GM12875 (cell line): ENCODE measurements around the gene NPAT.
"Not testable (repeated sequence)": the region's sequence is repeated elsewhere in the genome, so short reads cannot be mapped to it uniquely, and the experiment has no call there.

Source experiments
- H3K4me3 ChIP-seq: one replicate; pipeline ENCODE4 v1.5.1; 2011; ENCODE audit warnings: low read depth, low read length, control low read depth
- CTCF ChIP-seq: IDR thresholded peaks from 2 replicates; pipeline ENCODE4 v1.5.1; 2011; ENCODE audit warnings: low read depth, mild to moderate bottlenecking, control low read depth, inconsistent platforms, low read length, moderate library complexity, borderline replicate concordance; ENCODE audit not compliant: insufficient read depth

NPAT gene

GRCh38 chr11:108135845-108136544 lies 86.4 kb downstream of the NPAT start:
- no peak overlapping the region for H3K4me3 ChIP-seq
- peak; percentile 20; the same call in 1 of the 2 replicates for TF ChIP-seq CTCF

DNA sequence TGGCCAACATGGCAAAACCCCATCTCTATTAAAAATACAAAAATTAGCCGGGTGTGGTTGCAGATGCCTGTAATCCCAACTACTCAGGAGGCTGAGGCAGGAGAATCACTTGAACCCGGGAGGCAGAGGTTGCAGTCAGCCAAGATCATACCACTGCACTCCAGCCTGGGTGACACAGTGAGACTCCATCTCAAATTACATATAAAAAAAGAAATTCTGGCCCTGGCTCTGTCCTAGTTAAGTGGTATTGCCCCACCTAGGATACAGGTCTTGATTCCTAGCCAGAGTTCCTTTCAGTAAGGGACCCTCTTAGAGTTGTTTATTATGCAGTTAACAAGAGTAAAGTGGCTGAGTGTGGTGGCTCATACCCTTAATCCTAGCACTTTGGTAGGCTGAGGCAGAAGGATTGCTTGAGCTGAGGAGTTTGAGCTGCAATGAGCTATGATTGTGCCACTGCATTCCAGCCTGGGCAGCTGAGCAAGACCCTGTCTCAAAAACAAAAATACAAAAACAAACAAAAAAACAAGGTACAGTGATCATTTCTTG lies 89.4 kb downstream of the NPAT start:
- not testable (repeated sequence) for H3K4me3 ChIP-seq

GRCh38 chr11:108131993-108132392 lies 90.4 kb downstream of the NPAT start:
- no peak overlapping the region for H3K4me3 ChIP-seq
- no peak for TF ChIP-seq CTCF

DNA sequence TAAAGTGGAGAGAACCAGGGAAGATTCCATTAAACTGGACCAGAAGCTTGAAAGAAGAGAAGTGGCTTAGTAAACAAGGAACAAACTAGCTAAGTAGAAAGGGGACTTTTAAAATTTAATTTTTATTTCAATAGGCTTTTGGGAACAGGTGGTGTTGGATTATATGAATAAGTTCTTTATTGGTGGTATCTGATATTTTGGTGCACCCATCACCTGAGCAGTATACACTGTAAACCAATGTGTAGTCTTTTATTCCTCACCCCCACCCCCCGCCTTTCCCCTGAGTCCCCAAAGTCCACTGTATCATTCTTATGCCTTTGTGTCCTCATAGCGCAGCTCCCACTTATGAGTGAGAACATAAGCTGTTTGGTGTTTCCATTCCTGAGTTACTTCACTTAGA lies 93.7 kb downstream of the NPAT start:
- no peak for TF ChIP-seq CTCF
- no peak overlapping the region for H3K4me3 ChIP-seq

DNA sequence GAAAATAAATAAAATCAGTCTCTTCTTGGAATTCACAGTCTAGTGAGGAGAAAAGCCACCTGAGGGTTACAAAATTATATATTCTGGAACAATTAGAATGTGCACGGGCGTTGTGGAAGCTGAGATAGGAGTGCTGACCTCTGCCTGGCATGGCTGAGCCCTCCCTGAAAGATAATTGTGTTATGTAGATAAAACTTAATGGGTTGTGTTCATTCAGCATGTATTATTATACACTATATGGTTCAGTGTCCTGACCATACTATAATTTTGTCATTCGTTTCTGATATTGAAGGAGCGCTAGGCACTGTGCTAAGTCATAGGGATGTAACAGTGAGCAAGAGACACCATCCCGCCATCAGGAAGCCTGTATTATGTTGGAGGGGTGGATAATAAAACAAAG lies 97.3 kb downstream of the NPAT start:
- H3K4me3 ChIP-seq = no peak overlapping the region
- TF ChIP-seq CTCF = no peak

- no peak for TF ChIP-seq CTCF
- peak overlapping the region; percentile 99 for H3K4me3 ChIP-seq
Measured at GRCh38 chr11:108122166-108122628, 100.2 kb downstream of the NPAT start.

GRCh38 chr11:108121274-108122155 lies 100.9 kb downstream of the NPAT start, which contains the start of gene ACAT1:
Gene ACAT1, plus strand, starts transcription at chr11:108121567. Its CDS starts 40 bp downstream, at chr11:108121607.
- H3K4me3 ChIP-seq = peak within 1 kb of the TSS; percentile 99
- 0 out of 2 replicates have a peak, but pooled peaks have one; percentile 27 for TF ChIP-seq CTCF

DNA sequence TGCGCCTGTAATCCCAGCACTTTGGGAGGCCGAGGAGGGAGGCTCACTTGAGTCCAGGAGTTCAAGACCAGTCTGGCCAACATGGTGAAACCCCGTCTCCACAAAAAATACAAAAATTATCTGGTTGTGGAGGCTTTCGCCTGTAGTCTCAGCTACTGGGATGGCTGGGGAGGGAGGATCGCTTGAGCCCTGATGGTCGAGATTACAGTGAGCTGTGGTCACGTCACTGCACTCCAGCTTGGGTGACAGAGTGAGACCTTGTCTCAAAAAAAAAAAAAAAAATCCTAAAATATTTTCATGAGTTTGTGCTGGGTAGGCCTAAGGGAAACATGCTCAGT lies 101.5 kb downstream of the NPAT start:
- H3K4me3 ChIP-seq = peak overlapping the region; percentile 99
